Neural cell (in vitro differentiated cells): Measurements from ENCODE around the gene COL8A1. TPM values are rescaled to one million over a fixed set of nuclear protein-coding genes. Genes with fewer than 3 reads are reported as not detected.

Experiments used
- H2AFZ ChIP-seq: fragments of 200-600, 300-800 bp; sonication (generic), shearing (Covaris generic); 2 replicates; pipeline ENCODE4 v1.6.0; 2014; ENCODE audit warnings: low read depth, mild to moderate bottlenecking, antibody characterized with exemption, low read length, moderate library complexity
- H3F3A ChIP-seq: fragments of 200-600 bp; shearing (Covaris generic); 2 replicates; pipeline ENCODE4 v1.6.1; 2016; ENCODE audit warnings: mild to moderate bottlenecking, moderate library complexity, mixed read lengths, antibody characterized with exemption, low read length; ENCODE audit not compliant: insufficient read depth, poor library complexity, severe bottlenecking
- H3K27ac ChIP-seq: fragments of 200-600, 300-800 bp; sonication (generic), shearing (Covaris generic); 2 replicates; pipeline ENCODE4 v1.5.1; 2014; ENCODE audit warnings: mild to moderate bottlenecking, low read length, moderate library complexity
- H3K27me3 ChIP-seq: fragments of 300-800, 200-600 bp; sonication (generic), shearing (Covaris generic); 2 replicates; pipeline ENCODE4 v1.6.0; 2014; ENCODE audit warnings: mild to moderate bottlenecking, low read depth, low read length, moderate library complexity; ENCODE audit not compliant: insufficient read depth
- H3K36me3 ChIP-seq: fragments of 300-800, 200-600 bp; sonication (generic), shearing (Covaris generic); 2 replicates; pipeline ENCODE4 v1.5.1; 2014; ENCODE audit warnings: mild to moderate bottlenecking, antibody characterized with exemption, low read length, moderate library complexity; ENCODE audit not compliant: insufficient read depth
- H3K4me2 ChIP-seq: fragments of 300-800, 200-600 bp; sonication (generic), shearing (Covaris generic); 2 replicates; pipeline ENCODE4 v1.6.0; 2014; ENCODE audit warnings: mild to moderate bottlenecking, low read length
- H3K4me3 ChIP-seq: fragments of 300-800, 200-600 bp; sonication (generic), shearing (Covaris generic); 2 replicates; pipeline ENCODE4 v1.5.1; 2014; ENCODE audit warnings: mild to moderate bottlenecking, low read length, moderate library complexity
- H3K79me2 ChIP-seq: fragments of 200-600 bp; shearing (Covaris generic); replicated peaks from 2 replicates; pipeline ENCODE4 v1.6.0; 2014; ENCODE audit warnings: mild to moderate bottlenecking, low read length, moderate library complexity; ENCODE audit not compliant: insufficient read depth
- H3K9ac ChIP-seq: fragments of 300-800, 200-600 bp; sonication (generic), shearing (Covaris generic); 2 replicates; pipeline ENCODE4 v1.6.1; 2016; ENCODE audit warnings: mild to moderate bottlenecking, low read length, mixed read lengths
- H3K9me2 ChIP-seq: fragments of 200-600 bp; shearing (Covaris generic); 2 replicates; pipeline ENCODE4 v1.6.1; 2016; ENCODE audit warnings: mild to moderate bottlenecking, low read length, mixed read lengths; ENCODE audit not compliant: insufficient read depth
- H3K9me3 ChIP-seq: fragments of 200-600, 300-800 bp; sonication (generic), shearing (Covaris generic); 2 replicates; pipeline ENCODE4 v1.6.1; 2016; ENCODE audit warnings: mild to moderate bottlenecking, mixed run types, low read length, moderate library complexity, mixed read lengths
- H4K20me1 ChIP-seq: fragments of 200-600 bp; shearing (Covaris generic); 2 replicates; pipeline ENCODE4 v1.6.1; 2016; ENCODE audit warnings: mild to moderate bottlenecking, mixed run types; ENCODE audit not compliant: insufficient read depth
- CTCF ChIP-seq: fragments of 450-650 bp; IDR thresholded peaks from 2 replicates; pipeline ENCODE4 v1.5.1; 2014; ENCODE audit warnings: antibody characterized with exemption, mild to moderate bottlenecking, moderate library complexity; ENCODE audit not compliant: poor library complexity, severe bottlenecking
- EP300 ChIP-seq: fragments of 450-650 bp; conservative IDR thresholded peaks from 2 replicates; pipeline ENCODE4 v1.6.1; 2014; ENCODE audit warnings: antibody characterized with exemption, mild to moderate bottlenecking, moderate library complexity; ENCODE audit not compliant: poor library complexity, severe bottlenecking
- EZH2 ChIP-seq: fragments of 200-600, 300-800 bp; shearing (Covaris generic), sonication (generic); IDR thresholded peaks from 2 replicates; pipeline ENCODE4 v1.6.1; 2014; ENCODE audit warnings: antibody characterized with exemption, low read length, borderline replicate concordance, mild to moderate bottlenecking; ENCODE audit not compliant: insufficient read depth, poor library complexity, severe bottlenecking
- MXI1 ChIP-seq: fragments of 450-650 bp; conservative IDR thresholded peaks from 2 replicates; pipeline ENCODE4 v1.6.1; 2014; ENCODE audit warnings: antibody characterized with exemption, mild to moderate bottlenecking; ENCODE audit not compliant: poor library complexity, severe bottlenecking
- POLR2AphosphoS5 ChIP-seq: IDR thresholded peaks from 2 replicates; pipeline ENCODE4 v1.6.1; 2012
- RAD21 ChIP-seq: fragments of 450-650 bp; conservative IDR thresholded peaks from 2 replicates; pipeline ENCODE4 v1.6.1; 2014; ENCODE audit warnings: antibody characterized with exemption, mild to moderate bottlenecking, moderate library complexity
- REST ChIP-seq: IDR thresholded peaks from 2 replicates; pipeline ENCODE4 v1.6.1; 2012; ENCODE audit warnings: borderline replicate concordance
- SMC3 ChIP-seq: fragments of 450-650 bp; conservative IDR thresholded peaks from 2 replicates; pipeline ENCODE4 v1.6.1; 2014; ENCODE audit warnings: antibody characterized with exemption, mild to moderate bottlenecking, moderate library complexity; ENCODE audit not compliant: poor library complexity
- TAF1 ChIP-seq: IDR thresholded peaks from 2 replicates; pipeline ENCODE4 v1.6.1; 2012; ENCODE audit warnings: low read depth
- polyA plus RNA-seq: library from polyadenylated mRNA; depleted of rRNA; stranded (reverse); fragments of >200 nt; gene quantifications from 2 replicates; pipeline ENCODE4 v1.2.3, GENCODE V29; 2014

The COL8A1 gene
- polyA plus RNA-seq, 1 donor from 2014 or later, result 0.04 TPM

- H3K36me3 ChIP-seq, result no peaks in the 10 kb centered on the region
- no peaks in the 10 kb centered on the region for H3K9me2 ChIP-seq
- no peak overlapping the region for H3K27ac ChIP-seq
- no peaks in the 10 kb centered on the region for H4K20me1 ChIP-seq
- no peaks in the 10 kb centered on the region for H3K27me3 ChIP-seq
- no peaks in the 10 kb centered on the region for H3F3A ChIP-seq
- no peak overlapping the region for H3K4me2 ChIP-seq
- no peaks in the 10 kb centered on the region for H3K79me2 ChIP-seq
- no peak overlapping the region for H2AFZ ChIP-seq
- H3K9me3 ChIP-seq, result no peaks in the 10 kb centered on the region
- no peak overlapping the region for H3K9ac ChIP-seq
- H3K4me3 ChIP-seq, result no peak overlapping the region
- TF ChIP-seq TAF1 (no peak), EZH2 (no peak), CTCF (no peak), SMC3 (no peak), MXI1 (no peak), REST (no peak), EP300 (no peak), POLR2AphosphoS5 (no peak), RAD21 (no peak)
Observed at GRCh38 chr3:99690761-99691369, 52.5 kb downstream of the COL8A1 start.

GRCh38 chr3:99693636-99694035, 55.2 kb downstream of the COL8A1 start:
- Histone ChIP-seq H3F3A (no peaks in the 10 kb centered on the region), H3K9me3 (no peaks in the 10 kb centered on the region), H3K4me2 (no peak overlapping the region), H3K4me3 (no peak overlapping the region), H3K79me2 (no peaks in the 10 kb centered on the region), H3K9ac (no peak overlapping the region), H3K27ac (no peak overlapping the region), H4K20me1 (no peaks in the 10 kb centered on the region), H3K36me3 (no peaks in the 10 kb centered on the region), H3K27me3 (no peaks in the 10 kb centered on the region), H2AFZ (no peak overlapping the region), H3K9me2 (no peaks in the 10 kb centered on the region)
- TF ChIP-seq MXI1, result no peak
- TF ChIP-seq EP300, result no peak

GRCh38 chr3:99696497-99696896, 58.1 kb downstream of the COL8A1 start:
- H3K79me2 ChIP-seq, result no peaks in the 10 kb centered on the region
- no peak overlapping the region for H3K4me2 ChIP-seq
- H3K9me3 ChIP-seq, result no peaks in the 10 kb centered on the region
- H3K9me2 ChIP-seq, result no peaks in the 10 kb centered on the region
- H3F3A ChIP-seq, result no peaks in the 10 kb centered on the region
- no peaks in the 10 kb centered on the region for H4K20me1 ChIP-seq
- no peak for TF ChIP-seq REST
- TF ChIP-seq POLR2AphosphoS5, result no peak
- TF ChIP-seq MXI1, result no peak
- no peak for TF ChIP-seq TAF1
- TF ChIP-seq CTCF, result no peak
- TF ChIP-seq EZH2, result no peak
- no peak for TF ChIP-seq EP300
- TF ChIP-seq SMC3, result no peak
- TF ChIP-seq RAD21, result no peak
- H3K4me3 ChIP-seq, result no peak overlapping the region
- no peak overlapping the region for H2AFZ ChIP-seq
- no peaks in the 10 kb centered on the region for H3K27me3 ChIP-seq
- no peak overlapping the region for H3K27ac ChIP-seq
- H3K36me3 ChIP-seq, result no peaks in the 10 kb centered on the region
- H3K9ac ChIP-seq, result no peak overlapping the region
